Ectodermal cell (in vitro differentiated cells): Measurements from ENCODE around the gene ACIN1.

Source experiments
- H3K27ac ChIP-seq: 2 replicates; pipeline ENCODE4 v1.7.0; 2013; ENCODE audit warnings: mild to moderate bottlenecking, low read depth, low read length; ENCODE audit not compliant: insufficient read depth, poor library complexity, severe bottlenecking
- H3K27me3 ChIP-seq: 2 replicates; pipeline ENCODE4 v1.7.0; 2013; ENCODE audit warnings: mild to moderate bottlenecking, low read length; ENCODE audit not compliant: insufficient read depth, control insufficient read depth, poor library complexity, severe bottlenecking
- H3K36me3 ChIP-seq: one replicate; pipeline ENCODE4 v1.7.0; 2013; ENCODE audit warnings: low read length; ENCODE audit not compliant: control insufficient read depth, insufficient read depth
- H3K4me1 ChIP-seq: one replicate; pipeline ENCODE4 v1.7.0; 2013; ENCODE audit warnings: low read length; ENCODE audit not compliant: control insufficient read depth, insufficient read depth
- H3K4me3 ChIP-seq: 2 replicates; pipeline ENCODE4 v1.7.0; 2013; ENCODE audit warnings: low read depth, low read length, control low read depth; ENCODE audit not compliant: insufficient read depth
- H3K9me3 ChIP-seq: 2 replicates; pipeline ENCODE4 v1.7.0; 2013; ENCODE audit warnings: mild to moderate bottlenecking, low read length, moderate library complexity; ENCODE audit not compliant: control insufficient read depth
- whole genome bisulfite sequencing, 2 experiments: methylation state at CpG; one replicate each; pipeline ENCODE4 v1.1.7; 2013; ENCODE audit warnings: missing lambda C conversion rate in 2 of 2; 5-methylcytosine and 5-hydroxymethylcytosine counted together

ACIN1 gene

DNA sequence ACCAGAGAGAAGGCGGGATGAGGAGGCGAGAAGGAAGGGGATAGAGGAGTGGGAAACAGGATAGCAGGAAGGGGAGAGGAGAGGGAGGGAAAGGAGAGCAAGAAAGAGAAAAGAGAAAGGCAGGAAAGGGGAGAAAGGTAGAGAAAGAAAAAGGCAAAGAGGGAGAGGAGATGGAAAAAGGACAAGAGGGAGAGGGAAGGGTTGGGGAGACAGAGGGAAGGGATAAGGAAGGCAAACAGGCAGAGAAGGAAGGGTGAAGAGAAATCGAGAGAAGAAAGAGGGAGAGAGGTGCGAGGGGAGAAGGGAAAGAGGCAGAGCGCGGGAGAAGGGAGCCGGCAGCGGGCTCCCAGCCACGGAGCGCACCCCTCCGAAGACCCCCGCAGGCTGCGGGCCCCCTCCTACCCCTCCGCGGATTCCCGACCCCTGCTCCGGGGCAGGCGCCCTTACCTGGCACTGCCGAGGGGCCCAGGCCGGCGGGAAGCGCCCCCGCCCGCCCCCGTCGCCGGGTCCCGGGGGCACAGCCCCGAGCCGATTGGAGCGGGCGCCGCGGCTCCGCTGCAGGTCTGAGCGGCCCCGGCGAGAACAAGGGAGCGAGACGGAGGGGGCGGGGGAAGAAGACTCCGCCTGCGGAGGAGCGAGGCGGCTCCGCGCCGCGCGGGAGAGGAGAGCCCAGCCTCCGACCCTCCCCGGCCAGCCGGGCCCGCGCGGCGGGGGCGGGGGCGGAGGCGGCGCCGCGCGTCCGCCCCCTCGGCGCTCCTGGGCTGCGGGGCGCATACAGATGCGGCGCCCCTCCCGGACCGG, 37.8 kb downstream of the ACIN1 start, which contains the start of gene CDH24:
CDH24 (minus strand) TSS at position 565 of the 801 bp plus-strand sequence. CDS start 1,787 bp downstream, outside the sequence.
- Histone ChIP-seq H3K9me3 (no peaks in the 10 kb centered on the region), H3K4me3 (peak within 1 kb of the TSS; percentile 68), H3K36me3 (peaks cover 22% of the 10 kb centered on the region), H3K4me1 (peaks cover 4% of the 10 kb centered on the region), H3K27me3 (no peaks in the 10 kb centered on the region), H3K27ac (peak within 1 kb of the TSS; percentile 93)
- WGBS, 2 experiments, result 0 to 1% methylated on average over 73 of the region's 73 CpGs

DNA sequence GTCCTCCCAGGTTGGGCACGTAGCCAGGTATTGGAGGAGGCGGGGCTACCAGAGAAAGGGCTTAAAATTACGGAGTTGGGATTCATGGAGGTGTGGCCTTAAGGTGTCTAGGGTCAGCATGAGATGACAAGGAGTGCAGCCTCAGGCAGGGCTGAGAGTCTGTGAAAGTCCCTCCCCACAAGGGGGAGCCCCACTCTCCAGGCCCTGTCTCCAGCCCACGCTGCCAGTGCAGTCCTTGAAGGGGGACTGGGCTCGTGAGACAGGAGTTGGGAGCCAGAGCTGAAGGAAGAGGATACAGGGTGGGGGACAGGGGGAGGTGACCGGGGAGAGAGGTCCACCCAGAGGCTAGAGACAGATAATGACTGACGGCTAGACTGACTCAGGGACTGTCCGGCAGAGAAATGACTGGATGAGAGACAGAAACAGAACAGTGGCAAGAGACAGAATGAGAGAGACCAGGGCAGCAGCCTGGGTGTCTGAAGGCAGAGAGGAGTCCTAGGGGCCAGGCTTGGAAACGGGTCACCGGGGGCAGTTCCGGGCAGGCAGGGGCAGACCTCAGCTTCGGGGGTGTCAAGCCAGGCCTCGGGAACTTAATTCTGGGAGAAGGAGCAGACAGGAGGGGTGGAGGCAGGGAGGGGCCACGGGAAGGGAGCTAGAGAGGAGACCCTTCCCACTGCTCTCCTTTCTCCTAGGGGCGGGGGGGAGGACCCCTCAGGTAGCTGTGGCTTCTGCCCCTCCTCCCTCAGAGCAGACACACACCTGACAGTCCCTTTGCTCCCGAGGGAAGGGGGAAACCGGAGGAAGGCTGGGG, 38.6 kb downstream of the ACIN1 start:
- H3K27me3 ChIP-seq, result no peaks in the 10 kb centered on the region
- 6 to 8% methylated on average over 17 of the region's 17 CpGs for WGBS, 2 experiments
- peaks cover 4% of the 10 kb centered on the region for H3K4me1 ChIP-seq
- no peak overlapping the region for H3K27ac ChIP-seq
- peaks cover 24% of the 10 kb centered on the region for H3K36me3 ChIP-seq
- H3K4me3 ChIP-seq, result peak overlapping the region; percentile 68
- no peaks in the 10 kb centered on the region for H3K9me3 ChIP-seq

DNA sequence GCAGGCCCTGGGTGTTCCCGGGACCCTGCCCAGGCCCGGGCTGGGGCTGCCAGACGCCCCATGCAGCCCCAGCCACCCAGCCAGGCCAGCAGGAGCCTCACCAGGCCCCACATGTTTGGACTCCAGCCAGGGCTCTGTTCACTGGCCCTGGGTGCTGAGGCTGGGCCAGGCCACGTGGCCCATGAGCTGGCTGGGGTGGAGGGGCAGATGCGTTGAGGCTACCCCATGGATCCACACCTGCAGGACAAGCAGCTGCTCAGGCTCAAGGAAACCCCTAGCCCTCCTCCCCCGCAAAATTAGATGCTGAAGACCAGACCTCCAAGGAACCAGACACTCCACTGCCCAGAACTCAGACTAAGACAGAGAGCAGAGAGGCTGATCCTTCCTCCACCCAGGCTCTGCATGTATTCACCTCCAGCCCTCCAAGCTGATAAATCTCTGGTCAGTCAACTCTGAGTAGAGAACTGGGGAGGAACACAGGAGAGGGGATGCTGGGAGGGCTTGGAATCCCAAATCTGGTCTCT, 39.3 kb downstream of the ACIN1 start:
- H3K27ac ChIP-seq, result no peak overlapping the region
- no peak overlapping the region for H3K4me3 ChIP-seq
- H3K9me3 ChIP-seq, result no peaks in the 10 kb centered on the region

GRCh38 chr14:23055147-23055550, 39.8 kb downstream of the ACIN1 start:
- Histone ChIP-seq H3K4me3 (no peak overlapping the region), H3K9me3 (no peaks in the 10 kb centered on the region), H3K4me1 (peaks cover 4% of the 10 kb centered on the region), H3K27ac (no peak overlapping the region), H3K36me3 (peaks cover 20% of the 10 kb centered on the region), H3K27me3 (no peaks in the 10 kb centered on the region)
- 96% methylated on average over 12 of the region's 12 CpGs for WGBS, 2 experiments

More for the DNA sequence above, 39.3 kb downstream of the ACIN1 start:
- Histone ChIP-seq H3K4me1 (peaks cover 4% of the 10 kb centered on the region), H3K27me3 (no peaks in the 10 kb centered on the region), H3K36me3 (peaks cover 20% of the 10 kb centered on the region)
- 91 to 93% methylated on average over 6 of the region's 6 CpGs for WGBS, 2 experiments

DNA sequence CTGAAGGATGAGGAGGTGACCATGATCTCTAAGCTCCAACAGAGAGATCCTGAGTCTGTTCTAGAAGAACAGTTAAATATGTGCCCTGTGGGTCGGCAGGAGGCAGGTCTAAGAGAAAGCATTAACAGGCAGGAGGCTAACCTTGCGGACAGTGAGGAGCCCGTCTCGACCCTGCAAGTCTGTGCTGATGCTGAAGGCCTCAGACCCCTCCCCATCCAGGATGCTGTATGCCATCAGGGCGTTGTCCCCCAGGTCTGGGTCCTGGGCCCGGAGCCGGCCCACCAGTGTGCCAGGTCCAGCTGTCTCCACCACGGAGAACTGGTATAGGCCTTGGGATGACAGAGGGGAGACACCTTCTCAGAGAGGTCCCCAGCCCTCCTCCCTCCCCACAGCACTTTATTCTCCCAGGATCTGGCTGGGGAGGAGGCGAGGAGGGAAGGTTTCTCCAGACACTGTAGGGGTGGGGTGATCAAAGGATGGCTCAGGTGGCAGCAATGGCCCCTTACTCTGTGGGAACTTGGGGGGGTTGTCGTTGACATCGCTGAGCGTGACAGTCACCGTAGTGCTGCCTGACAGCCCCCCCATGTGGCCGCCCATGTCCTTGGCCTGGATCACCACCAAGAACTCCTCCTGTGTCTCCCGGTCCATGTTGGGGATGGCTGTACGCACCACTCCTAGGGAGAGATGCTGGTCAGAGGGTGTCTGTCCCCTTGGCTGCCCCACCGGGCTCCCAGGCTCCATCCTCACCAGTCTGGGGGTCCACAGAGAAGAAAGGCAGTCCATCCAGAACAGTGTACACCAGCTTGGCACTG, 40.7 kb downstream of the ACIN1 start:
- no peak overlapping the region for H3K27ac ChIP-seq
- peaks cover 4% of the 10 kb centered on the region for H3K4me1 ChIP-seq
- no peak overlapping the region for H3K4me3 ChIP-seq
- 83 to 89% methylated on average over 17 of the region's 17 CpGs for WGBS, 2 experiments
- H3K9me3 ChIP-seq, result no peaks in the 10 kb centered on the region
- H3K27me3 ChIP-seq, result no peaks in the 10 kb centered on the region
- H3K36me3 ChIP-seq, result peaks cover 26% of the 10 kb centered on the region

DNA sequence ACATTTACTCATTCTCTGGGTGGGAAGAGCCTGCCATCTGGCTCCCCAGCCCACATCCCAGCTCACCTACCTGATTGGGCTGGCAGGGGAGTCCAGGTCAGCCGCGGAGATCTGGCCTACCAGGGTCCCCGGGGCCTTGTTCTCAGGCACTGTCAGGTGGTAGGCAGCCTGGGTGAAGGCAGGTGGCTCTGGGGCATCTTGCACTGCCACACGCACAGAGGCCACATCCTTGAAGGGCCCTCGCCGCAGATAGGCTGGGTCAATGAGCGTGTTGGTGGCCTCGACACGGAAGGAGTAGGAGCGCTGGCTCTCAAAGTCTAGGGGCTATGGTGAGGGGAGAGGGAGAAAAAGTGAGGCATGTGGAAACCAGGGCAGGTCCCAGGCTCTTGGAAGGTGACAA, 41.5 kb downstream of the ACIN1 start:
- 97% methylated on average over 10 of the region's 10 CpGs for WGBS, 2 experiments
- no peaks in the 10 kb centered on the region for H3K27me3 ChIP-seq
- H3K4me1 ChIP-seq, result peaks cover 4% of the 10 kb centered on the region
- no peak overlapping the region for H3K4me3 ChIP-seq
- H3K27ac ChIP-seq, result no peak overlapping the region
- no peaks in the 10 kb centered on the region for H3K9me3 ChIP-seq
- peaks cover 24% of the 10 kb centered on the region for H3K36me3 ChIP-seq

GRCh38 chr14:23052671-23053070, 42.3 kb downstream of the ACIN1 start:
- H3K4me1 ChIP-seq, result peaks cover 4% of the 10 kb centered on the region
- peaks cover 24% of the 10 kb centered on the region for H3K36me3 ChIP-seq
- no peaks in the 10 kb centered on the region for H3K27me3 ChIP-seq
- no peak overlapping the region for H3K4me3 ChIP-seq
- 78% methylated on average over 3 of the region's 3 CpGs for WGBS, 2 experiments
- H3K9me3 ChIP-seq, result no peaks in the 10 kb centered on the region
- no peak overlapping the region for H3K27ac ChIP-seq

DNA sequence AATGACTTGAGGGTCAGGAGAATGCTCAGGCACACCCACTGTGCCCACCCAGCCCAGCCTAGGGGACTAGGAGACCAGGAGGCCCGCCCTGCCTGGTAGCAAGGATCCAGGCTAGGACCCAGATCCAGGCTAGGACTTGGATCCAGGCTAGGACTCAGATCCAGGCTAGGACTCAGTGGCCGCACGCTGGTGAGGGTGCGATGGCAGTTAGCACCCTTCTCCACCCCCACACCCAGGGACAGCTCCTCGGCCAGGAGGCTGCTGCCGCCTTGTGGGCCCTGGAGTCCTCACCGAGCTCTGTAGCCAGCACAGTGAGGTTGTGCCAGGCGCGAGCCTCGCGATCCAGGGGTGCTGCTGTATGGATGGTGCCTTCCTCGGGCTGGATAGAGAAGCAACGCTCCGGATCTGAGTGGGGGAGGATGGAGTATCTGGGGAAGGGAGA, 42.7 kb downstream of the ACIN1 start:
- H3K4me1 ChIP-seq, result peaks cover 4% of the 10 kb centered on the region
- 79 to 80% methylated on average over 14 of the region's 14 CpGs for WGBS, 2 experiments
- no peaks in the 10 kb centered on the region for H3K27me3 ChIP-seq
- H3K4me3 ChIP-seq, result no peak overlapping the region
- H3K27ac ChIP-seq, result no peak overlapping the region
- H3K9me3 ChIP-seq, result no peaks in the 10 kb centered on the region
- peaks cover 24% of the 10 kb centered on the region for H3K36me3 ChIP-seq

GRCh38 chr14:23051141-23052057, 43.5 kb downstream of the ACIN1 start:
- Histone ChIP-seq H3K4me1 (peaks cover 4% of the 10 kb centered on the region), H3K27ac (no peak overlapping the region), H3K9me3 (no peaks in the 10 kb centered on the region), H3K36me3 (peaks cover 24% of the 10 kb centered on the region), H3K4me3 (no peak overlapping the region), H3K27me3 (no peaks in the 10 kb centered on the region)
- 94 to 97% methylated on average over 5 of the region's 5 CpGs for WGBS, 2 experiments
